ENCODE data around the gene NIPA2. TPM values are rescaled to one million over a fixed set of nuclear protein-coding genes. Genes with fewer than 3 reads are reported as not detected.

NIPA2 gene
- total RNA-seq, 3 donors from 2014 or later (not counting 1 experiment from before 2014, with no cell fraction given) = 37.3 to 41.3 (median 40.9) TPM

DNA sequence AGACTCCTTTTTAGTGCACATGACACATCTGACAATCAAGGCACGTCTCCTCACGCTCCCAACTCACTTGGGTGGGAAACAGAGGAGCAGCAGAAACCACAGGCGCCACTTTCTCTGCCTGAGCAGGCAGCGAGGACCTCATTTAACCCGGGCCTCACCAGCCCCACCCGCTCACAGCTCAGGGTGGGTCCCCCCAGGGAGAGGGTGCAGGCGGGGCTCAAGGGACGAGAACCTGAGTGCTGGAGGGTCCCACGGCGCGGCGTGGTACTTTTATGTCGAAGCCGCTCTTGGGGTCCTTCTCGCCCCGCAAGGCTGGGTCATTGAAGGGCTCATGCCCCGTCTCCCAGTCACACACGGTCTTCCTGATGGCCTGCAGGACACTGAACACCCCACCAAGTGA, 79.1 kb downstream of the NIPA2 start:
- no peaks in the 10 kb centered on the region for H3K27me3 ChIP-seq (ENCODE audit: control insufficient read depth, insufficient read depth, low read length)

More for the DNA sequence above, 79.1 kb downstream of the NIPA2 start:
- 93% methylated on average over 18 of the region's 18 CpGs for WGBS (ENCODE audit: insufficient coverage)
- intact Hi-C loops (cut with micrococcal nuclease) = no loop called here
- H3K27ac Mint-ChIP-seq = no peak overlapping the region
- H3K27ac ChIP-seq (ENCODE audit: low read length) = no peak overlapping the region
- H3K27me3 Mint-ChIP-seq (ENCODE audit: low read depth in 2 of 2) = no peaks in the 10 kb centered on the region
- no peaks in the 10 kb centered on the region for H3K36me3 ChIP-seq (ENCODE audit: control insufficient read depth, insufficient read depth, low read length)
- DNase-seq (no peak), ATAC-seq (no peak)
- no peak for TF ChIP-seq CTCF (IDR thresholded peaks at IDR 0.05)
- no peaks in the 10 kb centered on the region for H3K9me3 ChIP-seq (ENCODE audit: control insufficient read depth, insufficient read depth, low read length)
- no peaks in the 10 kb centered on the region for H3K4me1 Mint-ChIP-seq
- no peaks in the 10 kb centered on the region for H3K9me3 Mint-ChIP-seq
- no peak overlapping the region for H3K4me3 ChIP-seq (ENCODE audit: low read length)
- no peaks in the 10 kb centered on the region for H3K36me3 Mint-ChIP-seq
- no peaks in the 10 kb centered on the region for H3K4me1 ChIP-seq (ENCODE audit: control insufficient read depth, insufficient read depth, low read length)
- H3K4me3 Mint-ChIP-seq = no peak overlapping the region

Other genes with a start within 250 kb of the NIPA2 start
- gene NIPA1, start 52.0 kb upstream of the NIPA2 start, total RNA-seq = 10 to 100 TPM; 11.3 to 17.8 (median 11.4) TPM
- gene CYFIP1, start 141.7 kb downstream of the NIPA2 start, total RNA-seq = 1 to 10 TPM; 6.4 to 9.2 (median 8.8) TPM
- gene TUBGCP5, start 200.9 kb downstream of the NIPA2 start, total RNA-seq = 10 to 100 TPM; 14.7 to 20.4 (median 17.5) TPM